Measurements from ENCODE around the gene TMEM158.

The TMEM158 gene

GRCh38 chr3:45199837-45200648 is 26.0 kb downstream of the TMEM158 start:
- no peak for DNase-seq

- DNase-seq: no peak
These were observed 27.5 kb downstream of the TMEM158 start for GRCh38 chr3:45198264-45199260.

GRCh38 chr3:45194791-45195190 is 31.3 kb downstream of the TMEM158 start:
- no peak for DNase-seq

- DNase-seq: no peak
These were observed 34.1 kb downstream of the TMEM158 start for GRCh38 chr3:45191924-45192417.

- no peak for DNase-seq
These were observed 34.7 kb downstream of the TMEM158 start for GRCh38 chr3:45191424-45191823.

- no peak for DNase-seq
These were observed 37.1 kb downstream of the TMEM158 start for GRCh38 chr3:45188719-45189659.

GRCh38 chr3:45187694-45188141 is 38.4 kb downstream of the TMEM158 start:
- DNase-seq: no peak

GRCh38 chr3:45186871-45187270 is 39.2 kb downstream of the TMEM158 start:
- DNase-seq: no peak

GRCh38 chr3:45185461-45185860 is 40.6 kb downstream of the TMEM158 start:
- no peak for DNase-seq

- no peak for DNase-seq
These were observed 41.0 kb downstream of the TMEM158 start for GRCh38 chr3:45185052-45185451.

- no peak for DNase-seq
These were observed 42.2 kb downstream of the TMEM158 start for GRCh38 chr3:45183872-45184262.

GRCh38 chr3:45182915-45183871 is 42.9 kb downstream of the TMEM158 start:
- no peak for DNase-seq

GRCh38 chr3:45181496-45181895 is 44.6 kb downstream of the TMEM158 start:
- DNase-seq: no peak

- DNase-seq: no peak
These were observed 45.2 kb downstream of the TMEM158 start for GRCh38 chr3:45180899-45181298.

GRCh38 chr3:45180051-45180450 is 46.0 kb downstream of the TMEM158 start:
- no peak for DNase-seq

GRCh38 chr3:45179163-45179562 is 46.9 kb downstream of the TMEM158 start:
- DNase-seq: no peak

- DNase-seq: no peak
These were observed 47.7 kb downstream of the TMEM158 start for GRCh38 chr3:45178183-45179023.

GRCh38 chr3:45176912-45177311 is 49.2 kb downstream of the TMEM158 start:
- DNase-seq: no peak
